AG04449 (cell line): ENCODE results near the gene CDR2.

ENCODE experiments used
- CTCF ChIA-PET: fragments of 350-600 bp; formaldehyde crosslinking; extraction: SDS; loops from one replicate; lab custom pipeline; 2021; ENCODE audit warnings: antibody characterized with exemption; lab: Yijun Ruan, JAX
- POLR2A ChIA-PET: fragments of 400-600, 350-600 bp; formaldehyde crosslinking; extraction: SDS; loops from one replicate; lab custom pipeline; 2020; ENCODE audit warnings: antibody characterized with exemption, inconsistent platforms; lab: Yijun Ruan, JAX
- DNase-seq: peaks from one replicate; pipeline ENCODE4 v3.0.0-alpha.2; 2010; ENCODE audit warnings: low read depth, low spot score
- H3K4me3 ChIP-seq: 2 replicates; pipeline ENCODE4 v1.5.1; 2011; ENCODE audit warnings: low read depth, mild to moderate bottlenecking, control low read depth, low read length
- TF ChIP-seq, protein P1 (sequence below): IDR thresholded peaks from one replicate; pipeline ENCODE4 v1.5.1; 2011; ENCODE audit warnings: mild to moderate bottlenecking, moderate library complexity, low read length, control low read depth, inconsistent platforms; ENCODE audit not compliant: insufficient read depth; ENCODE audit errors: missing control alignments

The CDR2 gene

DNA sequence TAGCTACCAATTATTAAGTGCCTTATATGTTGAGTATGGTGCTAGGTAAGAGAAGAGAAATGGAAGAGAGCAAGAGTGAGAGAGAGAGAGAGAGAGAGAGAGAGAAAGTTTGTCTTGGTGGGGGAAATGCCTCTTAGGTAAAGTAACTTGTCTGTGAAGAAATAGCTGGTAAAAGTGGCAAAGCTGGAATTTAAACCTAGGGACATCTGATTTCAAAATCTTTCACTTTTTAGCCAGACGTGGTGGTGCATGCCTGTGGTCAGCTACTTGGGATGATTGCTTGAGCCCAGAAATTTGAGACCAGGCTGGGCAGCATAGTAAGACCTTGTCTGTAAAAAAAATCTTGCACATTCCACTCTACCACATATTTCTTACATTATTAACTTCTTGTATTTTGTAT lies 23.0 kb upstream of the CDR2 start:
- H3K4me3 ChIP-seq, result no peak overlapping the region
- TF ChIP-seq, protein P1, sequence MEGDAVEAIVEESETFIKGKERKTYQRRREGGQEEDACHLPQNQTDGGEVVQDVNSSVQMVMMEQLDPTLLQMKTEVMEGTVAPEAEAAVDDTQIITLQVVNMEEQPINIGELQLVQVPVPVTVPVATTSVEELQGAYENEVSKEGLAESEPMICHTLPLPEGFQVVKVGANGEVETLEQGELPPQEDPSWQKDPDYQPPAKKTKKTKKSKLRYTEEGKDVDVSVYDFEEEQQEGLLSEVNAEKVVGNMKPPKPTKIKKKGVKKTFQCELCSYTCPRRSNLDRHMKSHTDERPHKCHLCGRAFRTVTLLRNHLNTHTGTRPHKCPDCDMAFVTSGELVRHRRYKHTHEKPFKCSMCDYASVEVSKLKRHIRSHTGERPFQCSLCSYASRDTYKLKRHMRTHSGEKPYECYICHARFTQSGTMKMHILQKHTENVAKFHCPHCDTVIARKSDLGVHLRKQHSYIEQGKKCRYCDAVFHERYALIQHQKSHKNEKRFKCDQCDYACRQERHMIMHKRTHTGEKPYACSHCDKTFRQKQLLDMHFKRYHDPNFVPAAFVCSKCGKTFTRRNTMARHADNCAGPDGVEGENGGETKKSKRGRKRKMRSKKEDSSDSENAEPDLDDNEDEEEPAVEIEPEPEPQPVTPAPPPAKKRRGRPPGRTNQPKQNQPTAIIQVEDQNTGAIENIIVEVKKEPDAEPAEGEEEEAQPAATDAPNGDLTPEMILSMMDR, result no peak
- DNase-seq, result peak; percentile 98
- ChIA-PET POLR2A (interaction anchor here (1.1 to 2.4 kb wide), 5 partner anchors 10 to 43 kb away, joined by 3 to 25 read pairs (median 6); partner anchors contain the start of gene CDR2), CTCF (interaction anchor here (0.9 to 1.9 kb wide), 4 partner anchors 24 to 97 kb away, joined by 3 to 5 read pairs (median 3); no protein-coding TSS in a partner anchor)

DNA sequence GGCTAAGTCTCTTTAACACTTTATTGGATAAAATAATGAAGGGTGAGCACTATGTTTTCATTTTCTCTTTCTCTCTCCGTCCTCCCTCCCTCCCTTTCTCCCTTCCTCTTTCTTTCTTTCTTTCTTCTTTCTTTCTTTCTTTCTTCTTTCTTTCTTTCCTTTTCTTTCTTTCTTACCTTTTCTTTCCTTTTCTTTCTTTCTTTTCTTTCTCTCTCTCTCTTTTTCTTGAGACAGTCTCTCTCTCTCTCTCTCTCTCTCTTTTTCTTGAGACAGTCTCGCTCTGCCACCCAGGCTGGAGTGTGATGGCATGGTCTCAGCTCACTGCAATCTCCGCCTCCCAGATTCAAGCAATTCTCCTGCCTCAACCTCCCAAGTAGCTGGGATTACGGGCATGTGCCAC lies 21.5 kb upstream of the CDR2 start:
- TF ChIP-seq, protein P1, result no peak
- ChIA-PET POLR2A (no interaction called here), CTCF (interaction anchor here (1.1 kb wide), 1 partner anchor 23 kb away, joined by 3 read pairs; no protein-coding TSS in a partner anchor)
- no peak overlapping the region for H3K4me3 ChIP-seq
- DNase-seq, result no peak

DNA sequence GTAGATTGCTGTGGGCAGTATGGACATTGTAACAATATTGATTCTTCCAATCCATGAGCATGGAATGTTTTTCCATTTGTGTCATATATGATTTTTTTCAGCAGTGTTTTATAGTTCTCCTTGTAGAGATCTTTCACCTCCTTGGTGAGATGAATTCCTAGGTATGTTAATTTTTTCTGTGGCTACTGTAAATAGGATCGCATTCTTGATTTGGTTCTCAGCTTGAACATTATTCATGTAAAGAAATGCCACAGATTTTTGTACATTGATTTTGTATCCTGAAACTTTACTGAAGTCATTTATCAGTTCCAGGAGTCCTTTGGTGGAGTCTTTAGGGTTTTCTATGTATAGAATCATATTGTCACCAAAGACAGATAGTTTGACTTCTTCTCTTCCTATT lies 19.7 kb upstream of the CDR2 start:
- ChIA-PET POLR2A (no interaction called here), CTCF (no interaction called here)
- TF ChIP-seq, protein P1, result no peak
- H3K4me3 ChIP-seq, result no peak overlapping the region
- no peak for DNase-seq

DNA sequence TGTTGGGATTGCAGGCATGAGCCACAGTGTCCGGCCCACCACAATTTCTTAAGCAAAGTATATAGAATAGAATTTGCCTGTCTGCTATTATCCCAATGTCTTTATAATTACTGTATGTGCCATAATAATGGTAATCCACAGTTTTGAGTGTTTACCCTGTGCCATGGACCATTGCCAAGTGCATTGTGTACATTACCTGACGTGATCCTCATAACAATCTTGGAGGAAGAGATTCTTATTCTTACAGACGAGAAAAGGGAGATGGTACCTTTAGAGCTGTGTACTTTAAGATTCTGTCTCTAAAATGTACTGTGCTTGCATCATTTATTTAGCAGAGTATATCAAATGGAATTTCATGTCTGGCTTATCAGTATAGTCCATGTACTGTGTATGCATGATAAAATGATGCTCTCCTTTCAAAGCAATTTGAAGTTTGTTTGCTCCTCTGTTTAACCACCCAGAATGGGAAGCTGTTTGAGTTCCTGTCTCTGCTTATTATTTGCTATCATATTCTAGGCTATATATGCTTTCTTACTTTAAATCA lies 13.8 kb upstream of the CDR2 start:
- CTCF ChIA-PET, result interaction anchor here (1.2 kb wide), 1 partner anchor 13 kb away, joined by 3 read pairs; no protein-coding TSS in a partner anchor

DNA sequence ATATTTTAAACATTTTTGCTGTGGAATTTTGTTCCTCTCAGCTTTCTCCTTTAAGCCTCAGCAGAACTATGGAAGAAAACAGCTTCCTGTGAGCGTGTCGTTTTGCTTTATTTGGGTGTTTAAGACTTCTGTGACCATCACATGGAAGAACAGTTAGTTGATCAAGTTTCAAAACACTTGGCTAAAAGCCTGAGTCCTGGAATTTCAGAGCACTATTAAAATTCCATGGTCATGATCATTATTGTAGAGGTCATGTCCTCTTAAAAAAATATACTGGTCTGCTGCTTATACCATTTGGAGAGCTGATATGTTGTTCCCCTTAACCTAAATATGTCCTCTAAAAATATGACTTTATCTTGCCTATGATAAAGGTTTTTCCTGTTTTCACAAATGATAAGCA lies 12.6 kb upstream of the CDR2 start:
- peak; percentile 89 for DNase-seq
- ChIA-PET CTCF (interaction anchor here (1.2 kb wide), 2 partner anchors 12 to 16 kb away, joined by 3 to 4 read pairs; no protein-coding TSS in a partner anchor), POLR2A (interaction anchor here (0.7 to 2.5 kb wide), 4 partner anchors 11 to 29 kb away, joined by 3 to 25 read pairs (median 6); partner anchors contain the start of gene CDR2)
- TF ChIP-seq, protein P1, result no peak
- no peak overlapping the region for H3K4me3 ChIP-seq

More for the DNA sequence above, 13.8 kb upstream of the CDR2 start:
- H3K4me3 ChIP-seq, result no peak overlapping the region
- no peak for DNase-seq
- TF ChIP-seq, protein P1, result no peak
- POLR2A ChIA-PET, result interaction anchor here (1.2 to 2.5 kb wide), 3 partner anchors 10 to 15 kb away, joined by 4 to 25 read pairs (median 9); partner anchors contain the start of gene CDR2

GRCh38 chr16:22385196-22385595 lies 10.8 kb upstream of the CDR2 start:
- CTCF ChIA-PET, result interaction anchor here (0.7 kb wide), 1 partner anchor 85 kb away, joined by 3 read pairs; no protein-coding TSS in a partner anchor
- no peak overlapping the region for H3K4me3 ChIP-seq
- no peak for DNase-seq
- TF ChIP-seq, protein P1, result no peak
- POLR2A ChIA-PET, result no interaction called here
